ENCODE measurements around the gene ITGB1. TPM values are rescaled to one million over a fixed set of nuclear protein-coding genes. Genes with fewer than 3 reads are reported as not detected.

Gene ITGB1
- total RNA-seq, 2 donors from 2014 or later, result 1,541 to 1,574 TPM

GRCh38 chr10:32888161-32888927 is 69.7 kb downstream of the ITGB1 start:
- no peak for ATAC-seq (ENCODE audit: insufficient number of reproducible peaks, low FRiP score, low read depth)
- no peaks in the 10 kb centered on the region for H3K36me3 ChIP-seq

GRCh38 chr10:32887481-32887880 is 70.5 kb downstream of the ITGB1 start:
- TF ChIP-seq CTCF (IDR thresholded peaks at IDR 0.05), result no peak
- no peak overlapping the region for H3K27ac ChIP-seq
- no peaks in the 10 kb centered on the region for H3K27me3 ChIP-seq (replicated peaks; ENCODE audit: insufficient read depth)
- DNase-seq (ENCODE audit: low spot score) (no peak), ATAC-seq (ENCODE audit: insufficient number of reproducible peaks, low FRiP score, low read depth) (no peak)
- no peak overlapping the region for H3K4me3 ChIP-seq
- H3K36me3 ChIP-seq, result no peaks in the 10 kb centered on the region
- H3K9me3 ChIP-seq, result no peaks in the 10 kb centered on the region
- H3K4me1 ChIP-seq (ENCODE audit: control insufficient read depth in 1 of 2, low read depth in 2 of 2), result no peaks in the 10 kb centered on the region

More at GRCh38 chr10:32888161-32888927, 69.7 kb downstream of the ITGB1 start:
- no peak for DNase-seq (ENCODE audit: low spot score)
- Histone ChIP-seq H3K9me3 (no peaks in the 10 kb centered on the region), H3K27ac (no peak overlapping the region), H3K27me3 (replicated peaks; ENCODE audit: insufficient read depth) (no peaks in the 10 kb centered on the region), H3K4me1 (ENCODE audit: control insufficient read depth in 1 of 2, low read depth in 2 of 2) (no peaks in the 10 kb centered on the region), H3K4me3 (no peak overlapping the region)
- no peak for TF ChIP-seq CTCF (IDR thresholded peaks at IDR 0.05)

- Histone ChIP-seq H3K9me3 (no peaks in the 10 kb centered on the region), H3K4me1 (ENCODE audit: control insufficient read depth in 1 of 2, low read depth in 2 of 2) (no peaks in the 10 kb centered on the region), H3K4me3 (no peak overlapping the region), H3K36me3 (no peaks in the 10 kb centered on the region), H3K27ac (no peak overlapping the region), H3K27me3 (replicated peaks; ENCODE audit: insufficient read depth) (no peaks in the 10 kb centered on the region)
- TF ChIP-seq CTCF (IDR thresholded peaks at IDR 0.05), result no peak
- DNase-seq (ENCODE audit: low spot score) (no peak), ATAC-seq (ENCODE audit: insufficient number of reproducible peaks, low FRiP score, low read depth) (no peak)
Observed at GRCh38 chr10:32882076-32882475, 76.0 kb downstream of the ITGB1 start.

- Histone ChIP-seq H3K36me3 (no peaks in the 10 kb centered on the region), H3K27me3 (replicated peaks; ENCODE audit: insufficient read depth) (no peaks in the 10 kb centered on the region), H3K4me3 (no peak overlapping the region), H3K9me3 (no peaks in the 10 kb centered on the region), H3K27ac (no peak overlapping the region), H3K4me1 (ENCODE audit: control insufficient read depth in 1 of 2, low read depth in 2 of 2) (no peaks in the 10 kb centered on the region)
- ATAC-seq (ENCODE audit: insufficient number of reproducible peaks, low FRiP score, low read depth), result no peak
- DNase-seq (ENCODE audit: low spot score), result no peak
- TF ChIP-seq CTCF (IDR thresholded peaks at IDR 0.05), result no peak
Observed at GRCh38 chr10:32878646-32879045, 79.4 kb downstream of the ITGB1 start.

- no peak for ATAC-seq (ENCODE audit: insufficient number of reproducible peaks, low FRiP score, low read depth)
- H3K27me3 ChIP-seq (replicated peaks; ENCODE audit: insufficient read depth), result no peaks in the 10 kb centered on the region
- TF ChIP-seq CTCF (IDR thresholded peaks at IDR 0.05), result no peak
Observed at GRCh38 chr10:32877915-32878314, 80.1 kb downstream of the ITGB1 start.

More at GRCh38 chr10:32877915-32878314, 80.1 kb downstream of the ITGB1 start:
- Histone ChIP-seq H3K9me3 (no peaks in the 10 kb centered on the region), H3K4me3 (no peak overlapping the region), H3K4me1 (ENCODE audit: control insufficient read depth in 1 of 2, low read depth in 2 of 2) (no peaks in the 10 kb centered on the region), H3K36me3 (no peaks in the 10 kb centered on the region), H3K27ac (no peak overlapping the region)
- no peak for DNase-seq (ENCODE audit: low spot score)
